NCI-H524 (cell line): ENCODE measurements around the gene NT5C2.
"Not testable (repeated sequence)": the region's sequence is repeated elsewhere in the genome, so short reads cannot be mapped to it uniquely, and the experiment has no call there.

ENCODE experiments used
- DNase-seq, 2 experiments: peaks; one replicate each; lab custom pipeline; 2025; lab: John Stamatoyannopoulos, UW

The NT5C2 gene

DNA sequence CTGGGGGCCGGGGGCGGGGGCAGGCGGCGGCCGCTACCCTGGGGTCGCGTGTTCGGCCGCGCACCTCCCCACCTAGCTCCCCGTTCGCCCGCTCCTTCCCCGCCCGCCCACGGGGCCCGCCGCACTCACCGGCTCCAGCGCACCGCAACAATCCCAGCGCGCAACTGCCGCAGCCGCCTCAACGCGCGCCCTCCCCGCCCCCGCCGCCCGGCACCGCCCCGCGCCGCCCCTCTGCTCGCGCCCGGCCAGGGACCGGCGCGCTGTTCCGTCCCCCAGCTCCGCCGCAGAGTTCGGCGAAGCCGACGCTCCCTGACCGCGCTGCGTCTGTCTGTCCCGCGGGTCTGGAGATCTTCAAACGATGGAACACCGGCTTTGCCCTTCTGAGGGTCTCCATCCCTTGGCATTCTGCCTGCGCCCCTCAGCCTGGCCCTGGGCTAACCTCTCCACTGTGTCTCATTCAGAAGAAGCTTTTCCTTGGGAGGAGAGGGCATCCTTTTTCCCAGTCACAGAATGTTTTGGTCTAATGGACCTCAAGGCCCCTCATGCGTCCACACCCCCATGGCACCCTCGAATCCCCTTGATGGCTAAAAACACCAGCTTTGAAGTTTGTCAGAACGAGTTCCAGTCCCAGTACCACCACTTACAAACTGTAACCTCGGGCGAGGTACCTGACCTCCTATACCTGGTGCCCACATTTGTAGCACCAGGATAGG lies at the start of gene NT5C2:
NT5C2 (minus strand) TSS at position 166 of the 713 bp plus-strand sequence. CDS start 18,314 bp downstream, outside the sequence.
- DNase-seq, result peak in 1 of 2 experiments; percentile 18

DNA sequence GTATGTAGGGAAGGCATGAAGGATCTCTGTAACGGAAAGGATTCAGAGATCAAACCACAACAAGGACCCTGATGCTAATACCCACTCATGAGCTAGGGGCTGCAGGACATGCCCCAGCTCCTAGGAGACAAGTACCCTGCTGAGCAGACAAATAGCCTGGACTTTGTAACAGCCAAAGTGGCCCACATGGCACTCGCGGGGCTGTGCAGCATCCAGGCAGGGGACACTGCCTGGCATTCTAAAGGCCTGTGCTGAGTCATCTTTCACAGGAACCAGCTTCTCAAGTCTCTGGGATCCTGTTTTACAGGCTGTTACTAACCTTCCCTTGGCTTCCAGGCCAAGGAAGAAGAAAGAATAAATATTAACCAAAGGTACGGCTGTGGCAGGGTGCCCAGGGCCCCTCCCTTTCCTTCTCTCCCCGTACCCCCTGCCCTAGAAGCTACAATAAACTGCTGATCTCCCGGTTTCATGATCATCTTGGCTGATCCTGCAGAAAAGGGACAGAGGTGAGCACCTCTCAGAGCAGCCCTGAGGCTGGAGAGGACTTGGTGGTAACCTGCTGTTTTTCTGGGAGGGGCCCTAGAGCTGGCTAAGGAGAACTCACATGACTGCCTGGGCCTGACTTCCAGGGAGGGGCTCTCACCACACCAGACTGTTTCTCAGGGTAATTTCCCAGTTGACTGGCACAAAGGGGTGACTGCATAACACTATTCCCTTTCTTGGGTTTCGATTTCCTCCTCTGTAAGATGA lies 48.4 kb upstream of the NT5C2 start:
- DNase-seq, result no peak

- DNase-seq, result no peak
These were observed 45.6 kb upstream of the NT5C2 start for GRCh38 chr10:103238506-103239252.

DNA sequence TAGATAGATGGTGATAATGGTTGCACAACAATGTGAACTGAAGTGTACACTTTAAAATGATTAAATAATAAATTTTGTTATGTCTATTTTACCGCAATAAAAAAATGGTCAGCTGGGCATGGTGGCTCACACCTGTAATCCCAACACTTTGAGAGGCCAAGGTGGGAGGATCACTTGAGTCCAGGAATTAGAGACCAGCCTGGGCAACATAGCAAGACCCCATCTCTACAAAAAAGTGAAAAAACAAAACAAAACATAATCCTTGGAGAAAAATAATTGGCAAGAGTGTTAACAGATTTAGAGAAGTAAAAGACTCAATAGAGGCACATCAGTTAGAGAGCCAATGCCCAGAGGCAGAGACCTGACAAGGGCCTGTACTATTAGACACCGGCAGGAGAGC lies 42.7 kb upstream of the NT5C2 start:
- no peak for DNase-seq

GRCh38 chr10:103232772-103233488 lies 39.9 kb upstream of the NT5C2 start:
- no peak for DNase-seq

- DNase-seq, result no peak
These were observed 39.1 kb upstream of the NT5C2 start for GRCh38 chr10:103232131-103232673.

- no peak for DNase-seq
These were observed 38.0 kb upstream of the NT5C2 start for GRCh38 chr10:103231047-103231551.

DNA sequence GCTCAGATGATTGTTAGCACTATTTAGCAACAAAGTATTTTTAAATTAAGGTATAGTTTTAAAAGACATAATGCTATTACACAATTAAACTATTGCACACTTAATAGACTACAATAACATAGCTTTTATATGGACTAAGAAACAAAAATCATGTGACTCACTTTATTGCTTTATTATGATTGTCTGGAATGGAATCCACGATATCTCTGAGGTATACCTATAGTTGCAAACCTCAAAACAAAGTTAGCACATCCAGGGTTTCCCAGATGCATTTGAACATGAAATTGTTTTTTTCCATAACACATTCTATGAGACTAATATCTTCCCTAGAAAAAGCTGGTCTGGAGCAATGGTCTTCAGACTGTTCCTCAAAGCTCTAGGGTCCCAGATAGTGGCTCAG lies 34.3 kb upstream of the NT5C2 start:
- DNase-seq, result no peak

GRCh38 chr10:103225939-103226338 lies 32.9 kb upstream of the NT5C2 start:
- DNase-seq, result no peak

DNA sequence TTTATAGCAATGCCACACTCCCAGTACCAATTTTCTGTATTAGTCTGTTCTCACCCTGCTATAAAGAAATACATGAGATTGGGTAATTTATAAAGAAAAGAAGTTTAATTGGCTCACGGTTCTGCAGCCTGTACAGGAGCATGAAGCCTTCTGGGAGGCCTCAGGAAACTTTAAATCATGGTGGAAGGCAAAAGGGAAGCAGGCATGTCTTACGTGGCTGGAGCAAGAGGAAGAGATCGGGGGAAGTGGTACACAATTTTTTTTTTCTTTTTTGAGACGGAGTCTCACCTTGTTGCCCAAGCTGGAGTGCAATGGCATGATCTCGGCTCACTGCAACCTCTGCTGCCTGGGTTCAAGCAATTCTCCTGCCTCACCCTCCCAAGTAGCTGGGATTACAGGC lies 31.6 kb upstream of the NT5C2 start:
- DNase-seq, result not testable (repeated sequence)

DNA sequence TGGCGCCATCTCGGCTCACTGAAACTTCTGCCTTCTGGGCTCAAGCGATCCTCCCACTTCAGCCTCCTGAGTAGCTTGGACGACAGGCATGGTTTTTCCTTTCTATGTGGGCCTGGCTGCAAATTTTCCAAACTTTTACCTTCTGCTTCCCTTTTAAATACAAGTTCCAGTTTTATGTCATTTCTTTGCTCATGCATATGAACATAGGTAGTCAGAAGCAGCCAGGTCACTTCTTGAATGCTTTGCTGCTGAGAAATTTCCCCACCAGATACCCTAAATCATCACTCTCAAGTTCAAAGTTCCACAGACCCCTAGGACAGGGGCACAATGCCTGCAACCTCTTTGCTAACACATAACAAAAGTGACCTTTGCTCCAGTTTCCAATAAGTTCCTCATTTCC lies 31.1 kb upstream of the NT5C2 start:
- DNase-seq, result no peak

DNA sequence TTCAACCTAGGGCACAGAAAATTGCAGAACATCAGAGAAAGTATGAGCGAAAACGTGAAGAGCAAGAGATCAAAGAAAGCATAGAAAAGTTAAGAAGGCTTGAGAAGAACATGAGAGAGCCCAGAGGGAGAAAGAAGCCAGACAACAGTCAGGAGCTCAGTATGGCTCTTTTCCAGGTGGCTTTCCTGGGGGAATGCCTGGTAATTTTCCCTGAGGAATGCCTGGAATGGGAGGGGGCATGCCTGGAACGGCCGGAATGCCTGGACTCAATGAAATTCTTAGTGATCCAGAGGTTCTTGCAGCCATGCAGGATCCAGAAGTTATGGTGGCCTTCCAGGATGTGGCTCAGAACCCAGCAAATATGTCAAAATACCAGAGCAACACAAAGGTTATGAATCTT lies 23.3 kb upstream of the NT5C2 start:
- DNase-seq, result not testable (repeated sequence)

- DNase-seq, result no peak
These were observed 22.5 kb upstream of the NT5C2 start for GRCh38 chr10:103215601-103216000.

DNA sequence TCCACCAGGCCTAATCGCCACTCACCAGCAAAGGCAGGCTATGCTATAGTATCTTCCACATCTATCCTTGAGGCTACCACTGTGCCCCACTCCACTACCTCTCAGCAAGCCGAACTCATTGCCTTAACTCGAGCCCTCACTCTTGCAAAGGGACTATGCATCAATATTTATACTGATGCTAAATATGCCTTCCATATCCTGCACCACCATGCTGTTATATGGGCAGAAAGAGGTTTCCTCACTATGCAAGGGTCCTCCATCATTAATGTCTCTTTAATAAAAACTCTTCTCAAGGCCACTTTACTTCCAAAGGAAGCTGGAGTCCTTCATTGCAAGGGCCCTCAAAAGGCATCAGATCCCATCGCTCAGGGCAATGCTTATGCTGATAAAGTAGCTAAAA lies 17.2 kb upstream of the NT5C2 start:
- DNase-seq, result not testable (repeated sequence)

DNA sequence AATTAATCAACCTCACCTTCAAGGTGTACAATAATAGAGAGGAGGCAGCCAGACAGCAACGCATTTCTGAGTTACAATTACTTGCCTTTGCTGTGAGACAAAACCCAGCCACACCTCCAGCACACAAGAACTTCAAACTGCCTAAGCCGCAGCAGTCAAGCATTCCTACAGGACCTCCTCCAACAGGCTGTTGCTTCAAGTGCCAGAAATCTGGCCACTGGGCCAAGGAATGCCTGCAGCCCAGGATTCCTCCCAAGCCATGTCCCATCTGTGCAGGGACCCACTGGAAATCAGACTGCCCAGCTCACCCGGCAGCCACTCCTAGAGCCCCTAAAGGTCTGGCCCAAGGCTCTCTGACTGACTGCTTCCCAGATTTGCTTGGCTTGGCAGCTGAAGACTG lies 14.6 kb upstream of the NT5C2 start:
- not testable (repeated sequence) for DNase-seq

GRCh38 chr10:103207141-103207540 lies 14.1 kb upstream of the NT5C2 start:
- DNase-seq, result no peak

DNA sequence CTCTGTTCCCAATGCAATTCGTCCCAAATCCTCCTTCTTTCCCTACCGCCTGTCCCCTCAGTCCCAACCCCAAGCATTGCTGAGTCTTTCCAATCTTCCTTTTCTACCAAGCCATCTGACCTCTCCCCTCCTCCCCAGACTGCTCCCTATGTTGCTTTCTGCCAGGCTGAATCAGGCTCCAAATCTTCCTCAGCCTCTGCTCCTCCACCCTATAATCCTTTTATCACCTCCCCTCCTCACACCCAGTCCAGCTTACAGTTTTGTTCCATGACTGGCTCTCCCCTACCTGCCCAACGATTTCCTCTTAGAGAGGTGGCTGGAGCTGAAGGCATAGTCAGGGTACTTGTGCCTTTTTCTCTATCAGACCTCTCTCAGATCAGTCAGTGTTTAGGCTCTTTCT lies 13.6 kb upstream of the NT5C2 start:
- not testable (repeated sequence) for DNase-seq

DNA sequence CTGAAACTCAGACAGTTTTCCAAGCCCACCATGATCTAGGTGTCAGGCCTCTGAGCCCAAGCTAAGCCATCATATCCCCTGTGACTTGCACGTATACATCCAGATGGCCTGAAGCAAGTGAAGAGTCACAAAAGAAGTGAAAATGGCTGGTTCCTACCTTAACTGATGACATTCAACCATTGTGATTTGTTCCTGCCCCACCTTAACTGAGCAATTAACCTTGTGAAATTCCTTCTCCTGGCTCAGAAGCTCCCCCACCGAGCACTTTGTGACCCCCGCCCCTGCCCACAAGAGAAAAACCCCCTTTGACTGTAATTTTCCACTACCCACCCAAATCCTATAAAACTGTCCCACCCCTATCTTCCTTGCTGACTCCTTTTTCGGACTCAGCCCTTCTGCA lies 12.3 kb upstream of the NT5C2 start:
- DNase-seq, result not testable (repeated sequence)

- peak in 1 of 2 experiments; percentile 1 for DNase-seq
These were observed 11.5 kb upstream of the NT5C2 start for GRCh38 chr10:103204353-103205255.

DNA sequence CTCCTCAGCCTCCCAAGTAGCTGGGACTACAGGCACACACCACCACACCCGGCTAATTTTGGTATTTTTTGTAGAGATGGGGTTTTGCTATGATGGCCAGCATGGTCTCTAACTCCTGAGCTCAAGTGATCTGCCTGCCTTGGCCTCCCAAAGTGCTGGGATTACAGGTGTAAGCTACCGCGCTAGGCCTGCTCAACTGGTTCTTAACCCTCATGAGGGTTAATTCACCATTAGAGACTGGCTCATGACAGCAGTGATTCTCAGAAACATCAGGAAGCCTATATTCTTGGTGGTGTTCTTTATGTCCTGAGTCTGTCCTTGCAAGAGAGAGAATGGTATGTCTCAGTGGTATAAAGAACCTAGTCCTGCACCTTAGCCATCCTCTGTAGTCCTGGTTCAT lies 10.4 kb upstream of the NT5C2 start:
- no peak for DNase-seq
